Stimulated activated CD8-positive, alpha-beta memory T cell treated with anti-CD3 and anti-CD28 coated beads, Interleukin-12 subunit alpha, Interleukin-12 subunit beta, amount 100 ng/mL, for 4 hours (primary cell): Measurements from ENCODE around the gene SERTAD1.
"Not testable (repeated sequence)": the region's sequence is repeated elsewhere in the genome, so short reads cannot be mapped to it uniquely, and the experiment has no call there.

Experiments used
- DNase-seq: peaks from one replicate; pipeline ENCODE4 v3.0.0-alpha.2; 2020; ENCODE audit warnings: low read depth

SERTAD1 gene, protein sequence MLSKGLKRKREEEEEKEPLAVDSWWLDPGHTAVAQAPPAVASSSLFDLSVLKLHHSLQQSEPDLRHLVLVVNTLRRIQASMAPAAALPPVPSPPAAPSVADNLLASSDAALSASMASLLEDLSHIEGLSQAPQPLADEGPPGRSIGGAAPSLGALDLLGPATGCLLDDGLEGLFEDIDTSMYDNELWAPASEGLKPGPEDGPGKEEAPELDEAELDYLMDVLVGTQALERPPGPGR

DNA sequence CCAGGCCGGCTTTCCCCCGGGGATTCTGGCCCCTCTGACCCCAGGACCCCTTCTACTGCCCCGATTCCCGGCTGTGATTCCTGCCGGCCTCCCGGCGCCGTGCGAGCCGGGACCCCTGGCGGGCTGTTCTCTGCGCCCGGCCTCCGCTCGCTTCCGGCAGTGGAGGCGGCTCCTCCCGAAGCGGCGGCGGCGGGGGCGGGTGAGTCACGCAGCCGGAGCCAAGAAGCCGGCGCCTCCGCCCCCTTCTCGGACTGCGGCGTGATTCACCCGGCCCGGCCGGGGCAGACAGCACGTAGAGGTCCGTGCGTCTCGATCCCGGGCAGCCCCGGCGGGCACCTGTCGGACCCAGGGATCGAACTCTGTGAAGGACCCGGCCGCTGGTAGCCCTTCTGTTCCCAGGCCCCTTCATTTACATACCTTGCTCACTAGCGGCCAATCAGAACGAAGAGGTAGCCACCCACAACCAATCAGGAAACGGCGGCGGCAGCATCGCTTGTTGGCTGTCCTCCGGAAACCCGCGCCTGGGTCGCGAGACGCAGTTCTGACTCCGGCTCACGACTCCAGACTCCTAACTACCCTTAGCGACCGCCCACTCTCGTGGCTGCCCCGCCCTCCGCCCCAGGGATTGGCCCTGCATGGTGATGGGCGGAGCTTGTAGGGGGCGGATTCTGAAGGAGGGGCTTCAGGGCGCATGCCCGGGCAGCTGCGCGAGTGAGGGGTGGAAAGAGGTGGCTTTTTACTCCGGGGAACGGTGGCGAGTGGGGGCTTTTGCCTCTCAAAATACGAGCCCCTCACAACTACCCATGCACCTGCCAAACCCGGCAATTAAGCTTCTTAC lies at the start of gene SERTAD1:
SERTAD1 (minus strand) TSS at position 543 of the 838 bp plus-strand sequence. CDS start 2,446 bp downstream, outside the sequence.
- DNase-seq: peak; percentile 100

DNA sequence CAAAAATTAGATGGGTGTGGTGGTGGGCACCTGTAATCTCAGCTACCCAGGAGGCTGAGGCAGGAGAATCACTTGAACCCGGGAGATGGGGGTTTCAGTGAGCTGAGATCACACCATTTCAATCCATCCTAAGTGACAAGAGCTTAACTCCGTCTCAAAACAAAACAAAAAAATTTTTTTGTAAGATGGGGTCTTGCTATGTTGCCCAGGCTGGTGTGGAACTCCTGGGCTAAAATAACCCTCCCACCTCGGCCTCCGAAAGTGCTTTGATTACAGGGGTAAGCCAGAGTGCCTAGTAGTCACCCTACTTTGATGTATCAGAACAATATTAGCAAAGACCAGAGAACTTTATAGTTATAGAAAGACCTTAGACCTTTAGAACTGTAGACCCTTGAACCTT lies 48.9 kb upstream of the SERTAD1 start:
- no peak for DNase-seq

DNA sequence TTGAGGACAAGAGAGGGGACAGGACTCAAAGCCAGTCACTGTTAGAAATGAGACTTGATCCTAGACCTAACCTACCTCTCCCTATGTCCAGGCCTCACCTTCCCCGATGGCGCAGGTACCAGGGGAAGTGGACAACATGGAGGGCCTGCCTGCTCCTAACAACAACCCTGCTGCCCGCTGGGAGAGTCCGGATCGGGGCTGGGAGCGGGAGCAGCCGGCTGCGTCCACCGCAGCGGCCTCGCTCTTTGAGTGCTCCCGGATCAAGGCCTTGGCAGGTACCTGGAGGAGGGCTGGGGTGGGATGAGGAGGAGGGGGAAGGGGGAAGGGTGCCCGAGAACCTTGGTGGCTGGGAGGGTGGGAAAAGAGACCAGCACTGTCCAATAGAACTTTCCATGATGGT lies 46.7 kb upstream of the SERTAD1 start:
- no peak for DNase-seq

DNA sequence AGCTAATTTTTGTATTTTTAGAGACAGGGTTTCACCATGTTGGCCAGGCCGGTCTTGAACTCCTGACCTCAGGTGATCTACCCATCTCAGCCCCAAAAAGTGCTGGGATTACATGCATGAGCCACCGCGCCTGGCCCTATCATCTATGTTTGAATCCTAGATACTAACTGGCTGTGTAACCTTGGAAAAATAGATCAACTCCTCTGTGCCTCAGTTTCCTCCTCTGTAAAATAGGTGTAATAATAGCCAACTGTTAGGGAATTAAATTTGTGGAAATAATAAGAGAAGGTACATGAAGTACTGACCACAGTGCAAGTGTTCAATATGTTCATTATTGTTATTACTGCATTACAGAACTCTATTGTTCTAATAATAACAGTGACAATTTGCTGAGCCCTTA lies 45.3 kb upstream of the SERTAD1 start:
- DNase-seq: no peak

DNA sequence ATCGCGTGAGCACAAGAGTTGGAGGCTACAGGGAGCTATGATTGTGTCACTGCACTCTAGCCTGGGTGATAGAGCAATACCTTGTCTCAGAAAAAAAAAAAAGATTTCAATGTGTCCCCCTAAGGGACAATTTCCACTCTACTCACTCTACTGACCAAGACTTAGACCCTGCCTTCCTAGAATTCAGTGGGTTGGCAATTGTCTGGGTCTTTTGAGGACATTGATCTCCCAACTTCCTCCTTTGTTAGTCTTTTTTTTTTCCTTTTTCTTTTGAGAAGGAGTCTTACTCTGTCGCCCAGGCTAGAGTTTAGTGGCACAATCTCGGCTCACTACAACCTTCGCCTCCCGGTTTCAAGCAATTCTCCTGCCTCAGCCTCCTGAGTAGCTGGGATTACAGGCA lies 43.2 kb upstream of the SERTAD1 start:
- no peak for DNase-seq

DNA sequence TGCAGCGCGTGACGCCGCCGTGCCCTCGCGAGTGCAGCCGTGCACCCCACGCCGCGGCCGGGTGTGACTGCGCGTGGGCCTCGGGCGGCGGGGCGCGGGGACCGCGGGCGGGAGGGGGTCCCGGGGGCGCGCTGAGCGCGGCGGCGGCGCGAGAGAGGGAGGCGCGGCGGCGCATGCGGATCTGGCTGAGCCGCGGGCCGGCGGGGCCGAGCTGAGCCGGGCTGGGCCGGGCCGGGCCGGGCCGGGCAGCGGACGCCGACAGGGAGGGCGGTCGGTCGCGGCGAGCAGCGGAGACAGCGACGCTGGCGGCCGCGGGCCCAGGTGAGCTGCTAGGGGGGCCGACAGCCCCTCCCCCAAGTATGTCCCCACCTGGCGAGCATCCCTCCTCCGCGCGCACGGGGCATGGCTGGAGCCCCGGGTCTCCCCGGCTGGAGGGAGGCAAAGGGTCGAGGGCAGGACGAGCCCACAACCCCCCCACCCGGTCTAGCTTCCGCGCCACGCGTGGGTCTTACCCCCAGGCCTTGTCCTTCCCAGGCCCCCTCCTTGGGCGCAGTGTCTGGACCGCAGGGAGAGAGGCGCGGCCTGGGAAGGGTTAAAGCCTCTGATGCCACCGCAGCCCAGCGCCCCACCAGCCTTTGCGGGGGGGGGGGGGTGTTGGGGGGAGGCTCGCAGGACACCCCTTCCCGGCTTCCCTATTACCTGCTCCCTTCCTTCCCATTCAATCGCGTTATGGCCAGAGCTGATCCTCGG lies 41.4 kb upstream of the SERTAD1 start, which contains the start of gene SPTBN4:
SPTBN4 (plus strand) TSS at position 17 of the 750 bp plus-strand sequence. CDS start 5,621 bp downstream, outside the sequence.
- DNase-seq: no peak

DNA sequence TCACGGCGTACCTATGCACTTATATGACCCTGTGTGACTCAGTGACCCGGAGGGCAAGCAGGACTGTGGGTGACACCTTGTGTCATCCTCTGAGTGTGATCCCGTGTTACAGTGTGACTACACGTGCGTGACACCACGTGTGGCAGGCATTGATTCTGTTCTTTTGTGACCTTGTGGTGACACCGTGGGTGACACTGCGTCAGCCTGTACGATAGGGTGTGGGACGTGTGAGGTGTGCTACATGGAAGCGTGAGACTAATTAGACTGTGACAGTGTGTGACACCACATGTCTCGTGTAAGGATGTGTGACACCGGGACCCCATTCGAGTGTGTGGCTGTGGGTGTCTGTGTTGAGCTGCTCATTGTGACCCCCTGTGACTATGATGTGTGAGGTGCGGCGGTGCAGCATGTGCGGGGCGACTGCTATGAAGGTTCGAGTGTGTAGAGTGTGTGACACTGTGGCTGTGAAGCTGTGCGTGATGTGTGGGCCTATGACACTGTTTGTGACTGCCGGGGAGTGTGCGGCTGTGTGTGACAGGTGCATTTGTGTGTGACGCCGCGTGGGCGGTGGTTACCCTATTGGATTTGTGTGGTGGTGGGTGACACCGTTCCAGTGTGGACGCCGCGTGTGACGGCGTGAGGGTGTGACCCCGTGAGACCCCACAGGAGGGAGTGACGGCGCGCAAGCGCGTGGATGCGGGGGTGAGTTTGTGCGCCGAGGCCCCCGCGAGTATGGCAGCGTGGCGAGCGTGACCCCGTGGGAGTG lies 40.6 kb upstream of the SERTAD1 start:
- peak; percentile 74 for DNase-seq

DNA sequence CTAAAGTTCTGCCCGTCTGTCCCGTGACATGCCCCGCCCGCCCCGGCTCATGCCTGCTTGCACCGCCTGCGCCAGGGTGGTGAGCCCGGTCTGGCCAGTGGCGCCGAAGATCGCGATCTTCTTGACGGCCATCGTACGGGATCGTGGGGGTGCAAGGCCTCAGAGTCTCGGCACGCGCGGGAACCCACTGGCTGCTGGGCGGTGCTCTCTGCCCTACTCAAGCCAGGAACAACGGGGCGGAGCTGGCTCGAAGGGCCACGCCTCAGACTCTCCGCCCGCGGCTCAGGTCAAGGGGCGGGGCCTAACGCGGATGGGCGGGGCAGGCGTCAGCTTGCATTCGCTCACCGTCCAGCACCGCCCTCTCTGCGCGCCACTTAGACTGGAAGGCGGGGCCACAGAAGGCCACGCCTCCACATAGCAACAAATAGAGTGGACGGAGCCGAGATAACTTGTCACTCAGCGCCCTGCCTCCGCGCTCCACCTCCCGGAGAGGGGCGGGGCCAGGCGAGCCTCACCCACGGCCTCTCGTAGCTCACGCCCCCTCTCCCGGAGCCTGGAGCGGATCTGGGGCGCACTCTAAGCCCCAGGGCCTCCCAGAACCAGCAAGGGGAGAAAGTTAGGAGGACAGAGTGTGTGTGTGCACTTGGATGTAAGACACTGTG lies 39.9 kb upstream of the SERTAD1 start, which contains the start of gene BLVRB:
BLVRB (minus strand) TSS at position 189 of the 662 bp plus-strand sequence; CDS start at position 132, 57 bp downstream.
- DNase-seq: peak; percentile 99

DNA sequence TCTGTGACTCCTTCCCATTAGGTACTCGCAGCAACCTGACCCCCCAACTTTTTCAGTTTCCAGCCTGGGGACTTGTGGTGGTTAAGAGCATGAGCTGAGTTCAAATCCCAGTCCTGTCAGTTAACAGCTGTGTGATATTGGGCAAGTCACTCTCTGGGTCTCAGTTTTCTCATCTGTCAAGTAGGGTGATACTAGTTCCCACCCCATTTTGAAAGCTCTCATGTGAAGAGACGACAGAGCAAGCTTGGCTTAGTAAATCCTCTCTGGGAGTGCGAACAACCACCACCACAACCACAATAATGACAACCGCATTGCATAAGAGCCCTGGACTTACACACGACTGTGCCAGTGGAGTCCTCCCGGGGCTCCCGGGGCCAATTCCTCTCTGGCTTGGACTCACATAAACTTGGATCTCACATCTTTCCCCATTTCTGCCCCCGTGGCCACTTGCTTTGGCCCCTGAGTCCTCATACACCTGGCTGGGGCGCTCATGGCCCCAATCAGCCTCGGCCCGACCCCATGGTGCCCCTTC lies 39.3 kb upstream of the SERTAD1 start:
- no peak for DNase-seq

DNA sequence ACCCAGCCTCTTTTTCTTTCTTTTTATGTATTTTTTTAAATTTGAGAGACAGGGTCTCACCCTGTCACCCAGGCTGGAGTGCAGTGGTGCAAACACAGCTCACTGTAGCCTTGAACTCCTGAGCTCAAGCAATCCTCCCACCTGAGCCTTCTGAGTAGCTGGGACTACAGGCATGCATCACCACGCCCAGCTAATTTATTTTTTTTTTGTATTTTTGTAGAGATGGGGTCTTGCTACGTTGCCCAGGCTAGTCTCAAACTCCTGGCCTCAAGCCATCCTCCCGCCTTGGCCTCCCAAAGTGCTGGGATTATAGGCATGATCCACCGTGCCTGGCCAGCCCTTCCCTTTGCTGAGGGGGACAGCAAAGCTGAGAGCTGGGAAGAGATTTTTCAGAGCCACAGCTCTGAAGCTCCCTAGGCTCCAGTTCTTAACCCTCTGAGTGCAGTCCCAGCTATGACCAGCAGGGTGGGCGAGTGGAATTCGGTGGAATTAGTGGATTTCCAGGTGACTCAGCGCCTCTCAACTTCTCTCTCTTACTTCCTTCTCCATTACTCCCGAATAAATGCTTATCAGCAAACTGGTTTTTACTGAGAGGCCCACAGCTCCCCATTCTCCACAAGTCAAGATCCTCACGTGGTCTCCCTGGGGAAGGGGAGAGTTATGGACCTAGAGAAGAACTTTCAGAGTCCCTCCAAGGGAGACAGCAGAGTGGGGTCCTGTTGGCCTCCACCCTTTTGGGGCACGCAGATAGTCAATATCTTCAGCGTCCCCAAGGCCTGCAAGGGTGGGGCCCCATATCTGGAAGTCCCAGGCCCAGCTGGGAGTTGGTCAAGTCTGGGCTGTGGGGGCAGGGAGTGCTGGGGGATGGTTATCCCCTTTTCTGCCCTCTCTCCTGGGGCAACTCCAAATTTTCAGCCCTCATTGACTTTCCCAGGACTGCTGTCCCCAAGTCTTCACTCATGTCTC lies 38.5 kb upstream of the SERTAD1 start:
- DNase-seq: peak; percentile 45

DNA sequence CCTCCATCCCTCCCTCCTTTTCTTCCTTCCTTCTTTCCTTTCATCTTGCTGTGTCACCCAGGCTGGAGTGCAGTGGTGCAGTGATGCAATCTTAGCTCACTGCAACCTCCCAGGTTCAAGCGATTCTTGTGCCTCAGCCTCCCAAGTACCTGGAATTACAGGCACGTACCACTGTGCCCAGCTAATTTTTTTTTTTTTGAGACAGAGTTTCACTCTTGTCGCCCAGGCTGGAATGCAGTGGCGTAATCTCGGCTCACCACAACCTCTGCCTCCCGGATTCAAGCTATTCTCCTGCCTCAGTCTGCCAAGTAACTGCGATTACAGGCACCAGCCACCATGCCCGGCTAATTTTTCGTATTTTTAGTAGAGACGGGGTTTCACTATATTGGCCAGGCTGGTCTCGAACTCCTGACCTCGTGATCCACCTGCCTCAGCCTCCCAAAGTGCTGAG lies 37.8 kb upstream of the SERTAD1 start:
- DNase-seq: not testable (repeated sequence)

DNA sequence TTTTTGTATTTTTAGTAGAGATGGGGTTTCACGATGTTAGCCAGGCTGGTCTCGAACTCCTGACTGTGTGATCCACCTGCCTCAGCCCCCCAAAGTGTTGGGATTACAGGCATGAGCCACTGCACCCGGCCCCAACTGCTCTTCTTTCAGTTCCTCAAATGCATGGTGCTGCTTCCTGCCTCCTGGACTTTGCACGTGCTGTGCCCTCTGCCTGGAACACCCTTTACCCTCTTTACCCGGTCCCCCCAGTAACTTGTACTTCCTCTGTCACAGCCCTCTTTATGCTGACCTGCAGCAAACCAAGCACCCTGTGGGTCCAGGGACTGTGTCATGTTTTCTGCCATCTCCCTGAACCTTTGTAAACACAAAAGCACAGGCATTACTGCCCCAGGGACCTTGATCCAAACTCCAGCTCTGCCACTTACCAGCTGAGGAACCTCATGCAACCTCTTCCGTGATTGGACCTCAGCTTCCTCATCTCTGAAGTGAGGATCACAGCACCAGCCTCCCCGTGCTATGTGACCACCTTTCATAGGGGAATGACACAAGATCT lies 36.0 kb upstream of the SERTAD1 start:
- no peak for DNase-seq

DNA sequence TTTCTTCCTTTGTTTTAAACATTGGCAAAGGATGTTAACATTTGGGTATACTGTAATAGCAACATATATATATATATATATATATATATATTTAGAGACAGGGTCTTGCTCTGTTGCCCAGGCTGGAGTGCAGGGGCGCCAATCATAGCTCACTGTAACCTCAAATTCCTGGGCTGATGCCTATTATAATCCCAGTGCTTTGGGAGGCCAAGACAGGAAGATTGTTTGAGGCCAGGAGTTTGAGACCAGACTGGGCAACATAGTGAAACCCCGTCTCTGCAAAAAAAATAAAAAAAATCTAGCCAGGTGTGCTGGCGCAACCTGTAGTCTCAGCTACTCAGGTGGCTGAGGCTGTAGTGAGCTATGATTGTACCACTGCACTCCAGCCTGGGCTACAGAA lies 34.4 kb upstream of the SERTAD1 start:
- no peak for DNase-seq

DNA sequence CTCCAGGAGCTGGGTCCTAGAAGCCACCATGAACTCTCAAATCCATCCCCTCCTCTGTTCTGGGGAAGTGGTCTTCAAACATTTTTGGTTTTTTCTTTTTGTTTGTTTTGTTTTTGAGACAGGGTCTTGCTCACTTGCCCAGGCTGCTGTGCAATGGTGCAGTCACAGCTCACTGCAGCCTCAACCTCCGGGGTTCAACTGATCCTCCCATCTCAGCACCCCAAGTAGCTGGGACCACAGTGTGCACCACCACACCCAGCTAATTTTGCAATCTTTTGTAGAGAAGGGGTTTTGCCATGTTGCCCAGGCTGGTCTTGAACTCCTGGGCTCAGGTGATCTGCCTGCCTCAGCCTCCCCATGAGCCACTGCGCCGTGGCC lies 32.8 kb upstream of the SERTAD1 start:
- no peak for DNase-seq

DNA sequence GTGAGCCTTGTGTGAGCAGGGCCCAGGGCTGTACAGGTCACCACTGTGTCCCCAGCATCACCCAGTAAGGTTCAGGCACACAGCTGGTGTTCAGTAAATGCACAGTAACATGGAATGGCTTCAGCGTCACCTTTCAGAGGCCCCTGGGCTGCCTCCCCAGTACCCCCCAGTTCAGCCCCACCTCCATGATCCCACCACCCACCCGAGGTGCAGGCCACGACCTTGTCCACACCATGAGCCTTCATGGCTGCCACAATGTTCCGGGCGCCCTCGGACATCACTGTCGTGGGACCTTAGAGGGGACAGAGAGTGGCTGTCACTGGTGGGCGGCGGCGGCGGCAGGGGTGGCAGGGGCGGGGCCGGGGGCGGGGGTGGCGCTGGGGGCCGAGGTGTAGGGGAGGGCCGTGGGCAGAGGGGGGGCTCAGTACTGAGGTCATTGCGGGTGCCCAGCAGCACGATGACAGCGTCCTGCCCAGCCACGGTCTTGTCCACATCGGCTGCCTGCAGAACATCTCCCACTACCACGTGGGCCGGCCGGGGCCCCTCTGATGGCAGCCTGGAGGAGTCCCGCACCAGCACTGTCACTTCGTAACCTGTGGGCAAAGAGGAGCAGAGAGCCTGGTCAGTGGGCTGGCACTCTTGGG lies 32.3 kb upstream of the SERTAD1 start:
- no peak for DNase-seq

DNA sequence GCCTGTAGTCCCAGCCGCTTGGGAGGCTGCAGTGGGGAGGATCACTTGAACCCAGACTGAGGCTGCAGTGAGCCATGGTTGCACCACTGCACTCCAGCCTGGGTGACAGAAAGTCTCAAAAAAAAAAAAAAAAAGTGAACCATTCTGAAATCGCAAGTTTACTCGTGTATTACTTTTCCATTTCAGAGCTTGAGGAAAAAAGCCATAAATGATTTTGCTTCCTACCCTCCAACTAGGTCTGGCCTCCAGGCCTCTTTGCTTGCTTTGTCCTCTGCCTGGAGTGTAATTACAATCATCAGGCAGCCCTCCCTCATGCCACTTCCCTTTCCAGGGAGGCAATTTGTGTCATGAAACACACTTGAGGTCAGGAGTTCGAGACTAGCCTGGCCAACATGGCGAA lies 31.3 kb upstream of the SERTAD1 start:
- DNase-seq: no peak

DNA sequence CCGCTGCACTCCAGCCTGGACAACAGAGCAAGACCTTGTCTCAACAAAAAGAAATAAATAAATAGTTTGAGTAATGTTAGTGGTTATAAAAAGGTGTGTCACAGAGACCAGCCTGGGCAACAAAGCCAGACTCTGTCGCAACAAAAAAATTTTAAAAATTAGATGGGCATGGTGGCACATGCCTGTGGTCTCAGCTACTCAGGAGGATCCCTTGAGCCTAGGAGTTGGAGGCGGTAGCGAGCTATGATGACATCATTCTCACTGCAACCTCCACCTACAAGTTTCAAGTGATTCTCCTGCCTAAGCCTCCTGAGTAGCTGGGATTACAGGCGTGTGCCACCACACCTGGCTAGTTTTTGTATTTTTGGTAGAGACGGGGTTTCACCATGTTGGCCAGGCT lies 28.2 kb upstream of the SERTAD1 start:
- not testable (repeated sequence) for DNase-seq

DNA sequence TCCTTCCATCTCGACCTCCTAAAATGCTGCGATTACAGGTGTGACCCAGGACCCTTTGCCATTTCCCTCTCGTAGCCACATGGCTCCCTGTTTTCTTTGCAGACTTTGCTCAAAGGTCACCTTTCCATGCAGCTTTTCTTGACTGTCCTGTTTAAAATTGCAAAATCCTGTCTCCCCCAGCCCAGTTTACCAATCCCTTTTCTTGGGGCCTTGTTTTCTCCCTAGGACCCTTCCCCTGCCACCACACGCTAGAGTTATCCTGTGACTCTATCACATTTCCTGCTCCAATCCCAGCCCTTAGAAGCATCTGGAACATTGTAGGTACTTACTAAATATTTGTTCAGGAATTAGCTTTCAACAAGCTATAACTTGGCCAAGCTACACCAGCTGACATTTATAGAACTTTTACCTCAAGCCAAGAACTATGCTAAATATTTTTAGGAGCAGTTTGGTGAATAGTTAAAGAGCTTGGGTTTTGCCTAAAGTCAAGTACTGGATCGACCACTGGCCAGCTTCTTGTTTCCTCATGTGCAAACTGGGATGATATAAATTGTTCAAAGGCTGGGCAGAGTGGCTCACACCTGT lies 27.5 kb upstream of the SERTAD1 start:
- DNase-seq: no peak
